HG02678 (cell line): ENCODE data around the gene OSM.
"Not testable (repeated sequence)": the region's sequence is repeated elsewhere in the genome, so short reads cannot be mapped to it uniquely, and the experiment has no call there.

Source experiments
- ATAC-seq: cut with Tn5 transposase; IDR thresholded peaks from one replicate; pipeline ENCODE4 v1.9.1; 2021; ENCODE audit warnings: mild to moderate bottlenecking, moderate library complexity; ENCODE audit not compliant: unreplicated experiment

OSM gene

GRCh38 chr22:30245985-30246813, 20.5 kb downstream of the OSM start, which contains the start of gene LIF:
TSS of gene LIF (minus strand) at chr22:30246759. CDS start at chr22:30246695, 64 bp downstream.
- no peak for ATAC-seq

- no peak for ATAC-seq
These were observed 21.3 kb downstream of the OSM start for GRCh38 chr22:30245181-30245984.

GRCh38 chr22:30244641-30245040, 22.0 kb downstream of the OSM start:
- no peak for ATAC-seq

- ATAC-seq = no peak
These were observed 22.6 kb downstream of the OSM start for GRCh38 chr22:30244066-30244465.

- ATAC-seq = no peak
These were observed 23.0 kb downstream of the OSM start for GRCh38 chr22:30243661-30244060.

- no peak for ATAC-seq
These were observed 24.9 kb downstream of the OSM start for GRCh38 chr22:30241576-30242371.

DNA sequence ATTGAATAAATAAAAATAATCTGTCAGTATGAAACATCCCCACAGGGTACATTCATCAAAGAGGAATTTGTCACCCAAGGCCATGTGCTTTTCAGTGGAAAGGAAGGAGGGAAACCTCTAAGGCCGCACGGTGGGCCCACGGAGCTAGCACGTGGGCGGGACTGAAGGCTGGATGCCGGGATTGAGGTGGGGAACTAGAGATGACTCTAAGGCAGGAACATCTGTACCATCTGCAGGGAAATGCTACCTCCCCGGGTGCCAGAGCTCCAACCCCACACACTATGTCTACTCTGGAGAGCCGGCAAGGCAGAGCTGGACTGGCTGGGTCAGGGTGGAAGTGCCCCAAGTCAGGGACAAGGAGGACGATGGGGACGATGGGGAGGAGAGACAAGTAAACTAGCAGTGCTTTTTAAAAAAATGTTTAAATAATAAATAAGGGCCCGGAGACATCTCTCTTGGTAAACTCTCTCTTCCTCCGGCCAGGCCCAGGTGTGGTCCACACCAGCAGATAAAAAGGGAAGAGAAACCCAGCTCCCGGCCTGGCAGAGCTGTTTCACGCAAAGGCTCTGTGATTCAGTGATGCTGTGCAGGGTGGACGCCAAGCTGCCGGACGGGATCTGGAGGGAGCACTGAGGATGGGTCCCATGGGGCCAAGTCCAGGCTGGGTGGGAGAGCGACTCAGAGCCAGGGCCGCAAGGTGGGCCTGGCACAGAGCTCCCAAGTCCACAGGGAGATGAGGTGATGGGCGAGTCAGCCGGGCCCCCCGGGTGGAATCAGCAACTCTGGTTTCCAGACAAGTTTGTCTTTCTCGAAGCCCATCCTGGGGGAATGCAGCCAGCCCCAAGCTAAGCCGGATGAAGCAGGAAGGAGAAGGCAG, 25.9 kb downstream of the OSM start:
- no peak for ATAC-seq

DNA sequence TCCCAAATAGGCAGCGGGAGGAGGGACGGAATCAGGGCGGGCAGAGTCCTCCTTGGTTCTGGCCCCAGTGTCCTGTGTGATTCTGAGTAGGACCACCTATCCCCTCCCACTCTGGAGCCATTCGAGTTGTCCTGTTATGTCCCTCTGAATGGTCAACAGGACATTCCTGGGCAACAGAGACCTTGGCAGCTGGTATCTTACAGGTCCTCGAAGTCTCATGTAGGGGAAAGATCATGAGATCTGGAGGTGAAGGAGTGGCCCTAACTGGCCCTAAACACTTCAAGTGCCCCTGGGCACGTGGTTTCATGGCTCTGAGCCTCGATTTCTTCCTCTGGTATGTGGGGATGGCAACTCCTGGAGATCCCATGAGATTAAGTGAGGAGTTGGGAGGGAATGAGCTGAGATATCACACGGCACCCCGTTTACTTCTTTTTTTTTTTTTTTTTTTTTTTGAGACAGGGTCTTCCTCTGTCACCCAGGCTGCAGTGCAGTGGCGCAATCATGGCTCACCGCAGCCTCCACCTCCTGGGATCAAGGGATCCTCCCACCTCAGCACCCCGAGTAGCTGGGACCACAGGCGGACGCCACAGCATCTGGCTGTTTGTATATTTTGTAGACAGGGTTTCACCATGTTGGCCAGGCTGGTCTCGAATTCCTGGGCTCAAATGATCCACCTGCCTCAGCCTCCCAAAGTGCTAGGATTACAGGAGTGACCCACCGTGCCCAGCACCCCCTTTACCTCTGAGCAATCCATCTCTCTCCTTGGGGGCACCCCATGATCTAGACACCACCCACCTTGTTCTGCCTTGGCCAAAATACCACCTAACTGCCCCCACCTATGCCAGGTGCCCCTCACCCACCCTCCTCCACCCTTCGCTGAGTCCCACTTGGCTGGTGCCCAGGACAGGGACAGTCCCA, 26.9 kb downstream of the OSM start:
- ATAC-seq = no peak

- ATAC-seq = no peak
These were observed 27.8 kb downstream of the OSM start for GRCh38 chr22:30238661-30239487.

- ATAC-seq = no peak
These were observed 28.5 kb downstream of the OSM start for GRCh38 chr22:30238136-30238535.

DNA sequence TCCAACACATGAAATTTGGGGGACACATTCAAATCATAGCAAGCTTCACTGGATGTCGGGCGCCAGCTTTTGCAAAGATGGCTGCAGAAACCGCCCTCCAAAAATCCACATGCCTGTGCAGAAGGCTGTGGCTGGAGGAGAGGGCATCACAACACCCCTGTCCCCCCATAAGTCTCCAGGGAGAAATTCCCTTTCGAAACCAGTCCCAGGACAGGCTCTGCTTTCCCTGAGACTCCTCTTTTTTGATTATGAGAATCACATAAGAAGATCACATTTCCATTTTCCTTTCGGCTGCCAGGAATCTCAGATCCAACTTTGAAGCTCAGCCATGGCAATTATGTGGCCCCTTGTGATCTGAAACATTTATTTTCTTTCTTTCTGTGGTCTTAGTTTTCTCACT, 29.8 kb downstream of the OSM start:
- ATAC-seq = no peak

DNA sequence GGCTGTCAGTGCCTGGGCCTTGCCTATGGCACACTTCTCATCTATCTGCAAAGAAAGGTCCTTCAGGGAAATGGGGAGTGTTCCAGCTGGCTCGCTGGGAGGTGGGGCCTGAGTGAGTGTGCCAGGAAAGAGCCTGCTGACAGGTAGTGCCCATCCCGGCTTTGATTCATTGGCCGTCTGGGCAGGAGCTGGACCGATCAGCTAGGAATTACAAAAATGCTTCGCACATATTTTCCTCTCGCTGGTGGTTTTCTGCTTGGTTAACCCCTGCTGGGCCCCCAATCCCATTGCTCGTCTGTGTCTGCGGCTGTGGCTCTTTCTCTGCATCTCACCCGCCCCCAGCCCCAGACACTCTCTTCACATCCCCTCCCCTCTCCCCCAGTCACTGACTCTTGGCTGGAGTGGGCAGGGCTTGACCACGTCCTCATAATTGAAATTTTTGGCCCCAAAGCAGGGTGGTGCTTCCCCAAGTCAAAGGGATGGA, 30.9 kb downstream of the OSM start:
- no peak for ATAC-seq

GRCh38 chr22:30234786-30235470, 31.7 kb downstream of the OSM start:
- no peak for ATAC-seq

- not testable (repeated sequence) for ATAC-seq
These were observed 32.3 kb downstream of the OSM start for GRCh38 chr22:30234325-30234724.

GRCh38 chr22:30233582-30233981, 33.1 kb downstream of the OSM start:
- no peak for ATAC-seq

- ATAC-seq = no peak
These were observed 33.9 kb downstream of the OSM start for GRCh38 chr22:30232716-30233218.

DNA sequence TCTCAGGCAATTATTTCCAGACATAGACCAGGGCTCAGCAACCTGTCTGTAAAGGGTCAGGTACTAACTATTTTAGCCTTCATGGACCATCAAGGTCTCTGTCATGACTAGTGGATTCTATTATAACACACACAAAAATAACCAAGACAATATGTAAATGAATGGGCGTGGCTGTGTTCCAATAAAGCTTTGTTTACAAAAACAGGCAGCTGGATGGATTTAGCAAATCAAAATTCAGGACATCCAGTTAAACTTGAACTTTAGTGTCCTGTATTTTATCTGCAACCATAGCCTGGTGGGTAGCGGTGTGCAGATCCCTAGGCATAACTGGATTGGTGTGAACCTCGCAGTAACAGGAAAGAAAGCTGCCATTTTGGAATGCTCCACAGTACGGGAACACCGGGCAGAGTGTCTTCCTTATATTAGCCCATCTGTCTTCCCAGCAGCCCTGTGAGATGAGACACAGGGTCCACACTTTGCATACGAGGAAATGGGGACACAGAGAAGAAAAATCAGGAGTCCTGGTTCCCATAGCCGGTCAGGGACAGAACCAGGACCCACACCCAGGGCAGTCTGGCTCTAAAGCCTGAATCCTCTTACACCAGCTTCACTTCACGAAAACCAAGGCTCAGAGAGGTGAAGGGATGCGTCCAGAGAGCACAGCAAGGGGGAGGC, 35.7 kb downstream of the OSM start:
- no peak for ATAC-seq
